SKM-1 (cell line): ENCODE results near the gene STAMBP.
"Not testable (repeated sequence)": the region's sequence is repeated elsewhere in the genome, so short reads cannot be mapped to it uniquely, and the experiment has no call there.

Source experiments
- DNase-seq: peaks from one replicate; lab custom pipeline; 2025; ENCODE audit not compliant: unreplicated experiment; lab: John Stamatoyannopoulos, UW

STAMBP gene

GRCh38 chr2:73885406-73885805, 56.6 kb downstream of the STAMBP start:
- no peak for DNase-seq

DNA sequence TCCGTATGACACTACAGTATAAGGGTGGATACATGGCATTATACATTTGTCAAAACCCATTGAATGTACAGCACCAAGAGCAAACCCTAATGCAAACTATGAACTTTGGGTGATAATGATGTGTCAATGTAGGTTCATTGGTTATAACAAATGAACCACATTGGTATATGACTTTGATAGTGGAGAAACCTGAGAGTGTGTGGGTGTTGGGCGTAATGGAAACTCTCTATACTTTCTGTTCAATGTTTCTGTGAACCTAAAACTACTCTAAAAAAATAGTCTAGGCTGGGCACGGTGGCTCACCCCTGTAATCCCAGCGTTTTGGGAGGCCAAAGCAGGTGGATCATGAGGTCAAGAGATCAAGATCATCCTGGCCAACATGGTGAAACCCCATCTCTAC, 57.6 kb downstream of the STAMBP start:
- DNase-seq: no peak

DNA sequence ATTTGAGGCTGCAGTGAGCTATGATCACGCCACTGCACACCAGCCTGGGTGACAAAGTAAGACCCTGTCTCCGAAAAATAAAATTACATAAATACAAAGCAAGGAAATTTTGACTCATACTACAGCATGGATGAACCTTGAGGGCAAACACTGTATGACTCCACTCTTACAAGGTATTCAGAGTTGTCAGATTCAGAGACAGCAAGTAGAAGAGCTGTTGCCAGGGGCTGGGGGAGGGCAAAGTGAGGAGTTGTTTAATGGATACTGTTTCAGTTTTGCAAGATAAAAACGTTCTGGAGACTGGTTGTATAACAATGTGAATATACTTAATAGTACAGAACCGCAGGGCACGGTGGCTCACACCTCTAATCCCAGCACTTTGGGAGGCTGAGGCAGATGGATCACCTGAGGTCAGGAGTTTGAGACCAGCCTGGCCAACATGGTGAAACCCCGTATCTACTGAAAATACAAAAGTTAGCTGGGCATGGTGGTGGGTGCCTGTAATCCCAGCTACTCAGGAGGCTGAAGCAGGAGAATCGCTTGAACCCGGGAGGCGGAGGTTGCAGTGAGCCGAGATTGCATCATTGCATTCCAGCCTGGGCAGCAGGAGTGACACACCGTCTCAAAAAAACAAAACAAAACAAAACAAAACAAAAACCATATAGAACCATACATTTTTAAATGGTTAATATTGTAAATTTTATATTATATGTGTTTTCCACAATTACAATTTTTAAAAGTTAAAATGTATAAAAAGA, 59.0 kb downstream of the STAMBP start:
- DNase-seq: not testable (repeated sequence)

GRCh38 chr2:73888388-73888787, 59.6 kb downstream of the STAMBP start:
- no peak for DNase-seq

- no peak for DNase-seq
These were observed 60.4 kb downstream of the STAMBP start for GRCh38 chr2:73889206-73889605.

- no peak for DNase-seq
These were observed 61.7 kb downstream of the STAMBP start for GRCh38 chr2:73890301-73891092.

- no peak for DNase-seq
These were observed 62.6 kb downstream of the STAMBP start for GRCh38 chr2:73891276-73891901.

DNA sequence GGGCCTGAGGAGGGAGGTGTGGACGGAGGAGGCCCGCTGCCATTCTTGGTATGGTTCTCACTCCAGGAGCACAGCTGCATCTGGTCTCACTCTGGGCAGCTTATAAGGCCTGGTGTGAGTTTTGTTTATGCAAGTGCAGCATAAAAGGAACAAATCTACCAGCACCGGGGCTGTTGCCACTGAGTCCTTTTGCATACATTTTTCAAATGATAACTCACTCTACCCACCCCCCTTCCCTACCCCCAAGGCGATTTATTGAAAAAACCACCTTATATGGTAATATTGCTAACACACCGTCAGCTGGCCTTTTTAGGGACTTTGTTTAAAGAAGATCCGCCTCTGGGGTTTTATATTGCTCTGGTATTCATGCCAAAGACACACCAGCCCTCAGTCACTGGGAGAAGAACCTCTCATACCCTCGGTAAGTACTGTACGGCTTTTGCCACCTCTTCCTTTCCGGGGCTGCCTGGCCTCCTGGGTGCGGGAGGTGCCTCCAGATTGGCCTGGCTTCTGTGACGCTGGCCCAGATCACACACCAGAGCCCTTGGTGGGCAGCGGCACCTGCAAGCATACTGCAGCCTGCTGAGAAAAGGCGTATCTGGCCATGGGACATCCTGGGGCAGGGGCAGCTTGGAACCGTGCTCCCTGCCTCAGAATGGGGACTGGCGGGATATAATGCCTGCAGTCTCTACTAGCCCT, 64.0 kb downstream of the STAMBP start, which contains the start of gene ACTG2:
Gene ACTG2 (plus strand): TSS at position 378 of the 699 bp plus-strand sequence. CDS start 8,304 bp downstream, outside the sequence.
- DNase-seq: no peak

DNA sequence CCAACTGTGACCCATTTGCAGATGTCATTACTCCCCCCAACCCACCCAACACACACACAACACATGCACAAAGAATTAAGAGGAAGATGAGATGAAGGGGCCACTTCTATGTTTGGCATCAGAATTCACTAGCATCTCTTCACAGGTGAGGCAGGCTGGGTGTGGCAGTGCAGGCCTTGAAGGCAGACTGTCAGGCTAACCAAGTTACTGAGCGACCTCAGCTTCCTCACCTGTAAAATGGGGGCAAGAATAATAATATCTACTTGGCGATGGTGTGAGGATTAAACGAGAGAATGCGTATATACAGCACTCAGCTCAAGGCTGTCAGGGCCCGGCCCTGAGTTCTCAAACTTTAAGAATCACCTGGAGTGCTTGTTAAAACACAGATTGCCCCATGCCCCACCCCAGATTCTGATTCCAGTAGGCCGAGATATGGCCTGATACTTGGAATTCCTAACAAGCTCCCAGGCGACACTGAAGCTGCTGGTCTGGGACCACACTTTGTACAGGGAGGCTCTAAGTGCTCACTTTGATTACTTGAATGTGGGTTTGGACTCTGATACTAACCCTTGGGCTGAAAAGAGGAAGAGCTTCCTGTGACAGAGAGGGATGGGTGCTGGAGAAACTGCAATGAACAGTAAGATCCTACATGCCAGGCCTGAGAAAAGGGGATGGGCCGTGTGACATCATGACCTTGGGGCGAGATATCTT, 65.2 kb downstream of the STAMBP start:
- no peak for DNase-seq

- DNase-seq: no peak
These were observed 65.7 kb downstream of the STAMBP start for GRCh38 chr2:73894475-73894850.

DNA sequence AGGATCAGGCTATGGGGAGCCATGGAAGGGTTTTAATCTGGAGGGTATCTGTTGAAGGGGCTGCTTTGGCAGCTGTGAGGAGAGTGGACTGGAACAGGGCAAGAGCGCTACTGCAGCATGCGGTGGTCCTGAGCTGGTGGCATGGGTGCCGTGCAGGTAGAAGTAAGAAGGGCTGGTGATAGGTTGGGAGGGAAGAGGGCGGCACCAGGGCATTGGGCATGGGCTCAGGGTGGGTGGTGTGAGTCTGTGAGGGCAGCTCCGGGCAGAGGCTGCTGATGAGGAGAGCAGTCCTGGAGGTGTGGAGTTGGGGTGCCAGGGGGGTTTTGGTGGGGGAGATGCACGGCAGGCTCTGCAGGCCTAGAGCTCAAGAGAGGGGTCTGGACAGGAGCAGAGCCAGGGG, 66.1 kb downstream of the STAMBP start:
- DNase-seq: no peak

DNA sequence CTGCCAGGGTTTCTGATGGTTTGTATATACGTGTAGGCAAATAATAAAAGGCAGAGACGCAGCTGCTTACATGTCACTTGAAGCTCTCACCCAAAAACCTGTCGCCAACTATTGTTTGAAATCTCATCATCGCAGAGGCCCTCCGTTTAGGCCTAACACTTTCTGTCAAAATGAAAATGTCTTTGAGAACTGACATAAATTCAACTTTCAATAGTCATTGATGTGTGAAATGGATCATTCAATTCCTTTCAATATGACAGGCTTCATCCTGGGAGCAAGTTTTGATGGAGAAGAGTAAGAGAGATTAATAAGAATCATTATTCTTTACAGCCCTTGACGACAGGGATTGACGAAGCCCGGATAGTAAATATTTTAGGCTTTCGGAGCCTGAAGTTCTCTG, 66.7 kb downstream of the STAMBP start:
- DNase-seq: no peak

DNA sequence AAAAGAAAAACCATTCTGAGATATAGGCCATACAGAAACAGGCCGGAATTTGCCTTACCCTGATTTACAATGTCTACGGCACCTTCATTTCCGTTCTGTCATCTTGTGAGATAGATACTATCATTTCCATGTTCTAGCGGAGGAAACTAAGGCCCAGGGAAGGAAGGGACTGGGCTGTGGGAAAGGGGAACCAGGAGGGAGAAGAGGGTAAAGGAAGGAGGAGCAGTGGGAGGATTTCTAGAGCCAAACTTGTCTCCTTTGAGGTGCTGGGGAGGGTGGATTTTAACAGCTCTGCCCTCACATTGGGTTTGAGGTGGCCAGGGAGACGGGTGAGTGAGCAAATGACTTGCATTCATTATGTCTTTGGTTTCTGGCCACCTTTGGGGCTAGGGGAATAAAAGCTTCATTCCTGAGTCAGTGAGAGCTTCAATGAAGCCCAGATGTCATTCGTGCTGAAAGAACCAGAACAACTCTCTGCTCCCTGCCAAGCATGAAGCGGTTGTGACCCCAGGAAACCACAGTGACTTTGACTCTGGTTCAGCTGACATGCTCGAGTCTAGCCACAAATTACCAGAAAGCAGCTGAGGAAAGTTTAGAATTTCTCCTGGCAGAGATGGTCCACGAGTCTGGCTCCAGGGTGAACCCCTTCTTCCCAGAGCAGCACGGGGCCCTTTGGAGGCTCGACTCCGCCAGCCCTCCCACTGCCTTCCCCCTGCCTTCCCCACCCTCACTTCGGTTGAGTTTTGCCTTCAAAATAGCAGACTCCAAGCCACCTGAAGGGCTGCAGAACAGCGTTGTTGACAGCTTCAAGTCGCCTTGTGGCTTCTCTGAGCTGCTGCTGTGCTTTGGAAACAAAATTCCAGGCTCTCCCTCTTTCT, 67.8 kb downstream of the STAMBP start:
- DNase-seq: no peak

- DNase-seq: no peak
These were observed 68.5 kb downstream of the STAMBP start for GRCh38 chr2:73897240-73897583.

GRCh38 chr2:73897934-73898333, 69.2 kb downstream of the STAMBP start:
- DNase-seq: no peak

GRCh38 chr2:73899801-73900336, 71.1 kb downstream of the STAMBP start:
- DNase-seq: no peak

DNA sequence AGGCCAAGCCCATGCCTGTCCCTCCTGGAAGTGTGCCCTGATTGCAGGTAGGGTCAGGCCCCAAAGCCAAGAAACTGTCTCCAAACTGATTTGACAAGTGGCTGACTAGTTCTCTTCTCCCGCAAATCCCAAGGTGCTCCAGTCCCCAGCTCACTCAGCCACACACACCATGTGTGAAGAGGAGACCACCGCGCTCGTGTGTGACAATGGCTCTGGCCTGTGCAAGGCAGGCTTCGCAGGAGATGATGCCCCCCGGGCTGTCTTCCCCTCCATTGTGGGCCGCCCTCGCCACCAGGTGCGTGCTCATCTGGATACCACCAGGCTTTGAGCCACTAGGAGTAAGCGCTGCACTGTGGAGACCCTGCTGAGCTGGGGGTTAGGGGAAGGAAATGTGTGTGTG, 72.4 kb downstream of the STAMBP start:
- no peak for DNase-seq

DNA sequence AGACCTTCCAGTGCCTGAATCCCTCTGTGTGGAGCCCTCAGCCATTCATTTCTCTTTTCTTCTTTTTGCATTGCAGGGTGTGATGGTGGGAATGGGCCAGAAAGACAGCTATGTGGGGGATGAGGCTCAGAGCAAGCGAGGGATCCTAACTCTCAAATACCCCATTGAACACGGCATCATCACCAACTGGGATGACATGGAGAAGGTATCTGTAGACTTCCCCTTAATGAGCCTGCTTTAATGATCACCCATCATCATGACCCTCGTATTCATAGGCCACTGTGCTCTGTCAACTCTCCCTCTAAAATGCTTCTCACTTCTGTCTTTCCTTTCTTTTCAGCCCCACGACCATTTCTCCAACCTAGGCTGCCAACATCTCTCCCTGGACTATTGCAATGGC, 73.5 kb downstream of the STAMBP start:
- no peak for DNase-seq

DNA sequence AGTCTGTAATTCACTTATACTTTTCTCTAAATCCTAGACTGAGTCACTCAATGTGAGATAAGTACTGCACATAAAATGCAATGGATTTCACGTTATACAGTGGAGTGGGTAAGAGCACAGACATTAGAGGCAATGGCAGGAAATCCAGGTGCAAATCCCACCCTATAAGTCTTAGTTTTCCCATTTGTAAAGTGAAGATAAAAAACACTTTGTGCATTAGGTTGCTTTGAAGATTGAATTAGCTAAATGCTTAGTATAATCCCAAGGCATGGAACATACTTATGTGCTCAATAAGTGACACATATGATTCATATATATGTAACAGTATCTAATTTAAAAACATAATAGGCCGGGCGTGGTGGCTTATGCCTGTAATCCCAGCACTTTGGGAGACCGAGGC, 74.6 kb downstream of the STAMBP start:
- no peak for DNase-seq
